HepG2 (cell line): Measurements from ENCODE around the gene CBX2. TPM values are rescaled to one million over a fixed set of nuclear protein-coding genes. Genes with fewer than 3 reads are reported as not detected.

Experiments used
- GABPB1 ChIP-seq: IDR thresholded peaks from 2 replicates; pipeline ENCODE4 v1.6.1; 2016; ENCODE audit warnings: mild to moderate bottlenecking, missing genetic modification reagents, moderate library complexity, missing compliant biosample characterization
- GLI4 ChIP-seq: sonication (generic); formaldehyde crosslinking; IDR thresholded peaks from 2 replicates; pipeline ENCODE4 v1.5.1; 2020; ENCODE audit warnings: missing genetic modification reagents, mild to moderate bottlenecking, moderate library complexity, borderline replicate concordance
- JUN ChIP-seq: sonication (generic); formaldehyde crosslinking; IDR thresholded peaks from 2 replicates; pipeline ENCODE4 v1.4.0; 2020; ENCODE audit warnings: mild to moderate bottlenecking, missing genetic modification reagents
- JUND ChIP-seq: sonication (generic); formaldehyde crosslinking; IDR thresholded peaks from 2 replicates; pipeline ENCODE4 v1.8.0; 2022; ENCODE audit warnings: mild to moderate bottlenecking, missing genetic modification reagents
- MED1 ChIP-seq: sonication (generic); formaldehyde crosslinking; IDR thresholded peaks from 2 replicates; pipeline ENCODE4 v1.4.0; 2020; ENCODE audit warnings: missing genetic modification reagents
- MEIS2 ChIP-seq: sonication (generic); formaldehyde crosslinking; IDR thresholded peaks from 2 replicates; pipeline ENCODE4 v1.9.0; 2021; ENCODE audit warnings: mild to moderate bottlenecking, missing genetic modification reagents
- NR2F1 ChIP-seq, 2 experiments: fragments of 450-650 bp in 1 of 2; formaldehyde crosslinking in 1 of 2; IDR thresholded peaks; 2 replicates each; pipeline versions ENCODE4 v1.5.0 to v1.6.1; 2016 to 2020; ENCODE audit warnings: mild to moderate bottlenecking in 1 of 2, missing compliant biosample characterization in 1 of 2, missing genetic modification reagents in 1 of 2, moderate library complexity in 1 of 2
- POLR2G ChIP-seq: fragments of 200-400 bp; formaldehyde crosslinking; IDR thresholded peaks from 2 replicates; pipeline ENCODE4 v1.6.1; 2018; ENCODE audit warnings: mild to moderate bottlenecking, low read depth, low read length, moderate library complexity
- SNAPC2 ChIP-seq: sonication (generic); formaldehyde crosslinking; IDR thresholded peaks from 2 replicates; pipeline ENCODE4 v1.8.1; 2022; ENCODE audit warnings: mild to moderate bottlenecking, missing genetic modification reagents
- SUZ12 ChIP-seq: fragments of 150-350 bp; IDR thresholded peaks from 2 replicates; pipeline ENCODE4 v1.6.1; 2014; ENCODE audit warnings: low read depth, low read length
- TMF1 ChIP-seq: sonication (generic); formaldehyde crosslinking; IDR thresholded peaks from 2 replicates; pipeline ENCODE4 v1.8.1; 2022; ENCODE audit warnings: low read depth, missing genetic modification reagents
- ZNF549 ChIP-seq: sonication (generic); formaldehyde crosslinking; IDR thresholded peaks from 2 replicates; pipeline ENCODE4 v1.5.0; 2020; ENCODE audit warnings: missing genetic modification reagents
- ZNF556 ChIP-seq: sonication (generic); formaldehyde crosslinking; IDR thresholded peaks from 2 replicates; pipeline ENCODE4 v1.4.0; 2020; ENCODE audit warnings: mild to moderate bottlenecking, missing genetic modification reagents, borderline replicate concordance
- ZNF773 ChIP-seq: sonication (generic); formaldehyde crosslinking; IDR thresholded peaks from 2 replicates; pipeline ENCODE4 v1.4.0; 2020; ENCODE audit warnings: missing genetic modification reagents, borderline replicate concordance
- polyA plus RNA-seq, 8 experiments: library from polyadenylated mRNA; depleted of rRNA in 3 of 8; stranded (reverse) in 7 of 8; unstranded in 1 of 8; fragments of >200 nt; fragmentation: Illumina TruSeq in 4 of 8; extraction: Trizol in 4 of 8; gene quantifications; 2 replicates each; pipeline versions ENCODE4 v1.2.1 to v1.2.3, GENCODE V29; 2011 to 2016; ENCODE audit warnings: low read depth in 4 of 8, missing spikeins in 1 of 8, mixed read lengths in 1 of 8; ENCODE audit not compliant: insufficient read depth in 1 of 8
- total RNA-seq, 5 experiments: library from RNA; depleted of rRNA; stranded (reverse); fragments of >200 nt; fragmentation: Illumina TruSeq; extraction: Trizol; gene quantifications; 2 replicates each; pipeline ENCODE4 v1.2.3, GENCODE V29; 2016; ENCODE audit warnings: low read depth in 1 of 5
- TF ChIP-seq, protein P1 (sequence below): sonication (generic); formaldehyde crosslinking; IDR thresholded peaks from 2 replicates; pipeline ENCODE4 v1.4.0; 2020; ENCODE audit warnings: missing genetic modification reagents, borderline replicate concordance
- TF ChIP-seq, protein P2 (sequence below): sonication (generic); formaldehyde crosslinking; IDR thresholded peaks from 2 replicates; pipeline ENCODE4 v1.4.0; 2020; ENCODE audit warnings: low read depth, mild to moderate bottlenecking, missing genetic modification reagents
- TF ChIP-seq, protein P3 (sequence below), 2 experiments: sonication (generic) in 1 of 2; formaldehyde crosslinking in 1 of 2; IDR thresholded peaks; 2 replicates each; pipeline versions ENCODE4 v1.4.0 to v1.6.1; 2018 to 2020; ENCODE audit warnings: missing genetic modification reagents in 2 of 2, borderline replicate concordance in 1 of 2, low read depth in 1 of 2, mild to moderate bottlenecking in 1 of 2, missing biosample characterization in 1 of 2
- TF ChIP-seq, protein P4 (sequence below): IDR thresholded peaks from 2 replicates; pipeline ENCODE4 v1.6.1; 2016
- TF ChIP-seq, protein P5 (sequence below): sonication (generic); formaldehyde crosslinking; IDR thresholded peaks from 2 replicates; pipeline ENCODE4 v1.4.0; 2020; ENCODE audit warnings: missing genetic modification reagents
- TF ChIP-seq, protein P6 (sequence below): sonication (generic); formaldehyde crosslinking; IDR thresholded peaks from 2 replicates; pipeline ENCODE4 v1.4.0; 2020; ENCODE audit warnings: missing genetic modification reagents
- TF ChIP-seq, protein P7 (sequence below): IDR thresholded peaks from 2 replicates; pipeline ENCODE4 v1.6.1; 2016; ENCODE audit warnings: low read depth, borderline replicate concordance

The CBX2 gene
- total and polyA plus RNA-seq, 2 of the 13 experiments (the other 11 are each of a cell fraction or from before 2014, with no cell fraction given), result 14.5 to 31.1 TPM

DNA sequence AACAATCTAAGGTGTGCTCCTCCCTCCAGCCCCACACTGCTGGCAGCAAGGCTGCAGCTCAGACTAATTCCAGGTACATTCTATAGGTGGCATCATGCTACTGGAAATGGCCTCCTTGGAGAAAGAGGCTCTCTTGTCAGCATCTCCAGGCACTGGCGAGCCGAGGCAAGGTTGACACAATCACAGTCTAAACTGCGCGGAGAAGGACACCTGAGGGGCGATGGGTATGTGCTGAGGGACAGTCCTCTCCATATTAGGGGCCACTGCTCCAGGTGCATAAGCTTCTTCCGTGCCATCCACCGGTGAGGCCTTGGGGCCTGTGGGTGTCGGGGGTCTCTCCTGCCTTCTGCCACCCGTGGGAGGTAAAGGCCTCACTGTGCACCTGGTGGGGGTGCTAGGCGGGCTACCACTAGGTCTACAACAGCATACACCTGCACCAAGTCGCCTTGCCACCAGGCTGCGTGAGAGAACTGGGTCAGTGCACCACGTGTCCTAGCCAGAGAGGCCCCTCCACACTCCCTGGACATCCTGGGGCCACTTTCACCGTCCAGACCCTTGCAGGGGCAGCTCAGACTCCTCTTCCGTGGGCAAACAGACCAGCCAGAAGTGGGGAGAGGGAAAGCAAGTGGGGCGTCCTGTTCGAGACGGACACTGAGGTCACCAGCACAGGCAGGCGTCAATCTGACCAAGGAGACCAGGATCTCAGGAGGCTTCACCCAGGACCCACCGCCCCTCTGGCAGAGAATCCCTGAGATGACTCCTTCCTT lies 31.0 kb downstream of the CBX2 start (continued):
- TF ChIP-seq, protein P1, sequence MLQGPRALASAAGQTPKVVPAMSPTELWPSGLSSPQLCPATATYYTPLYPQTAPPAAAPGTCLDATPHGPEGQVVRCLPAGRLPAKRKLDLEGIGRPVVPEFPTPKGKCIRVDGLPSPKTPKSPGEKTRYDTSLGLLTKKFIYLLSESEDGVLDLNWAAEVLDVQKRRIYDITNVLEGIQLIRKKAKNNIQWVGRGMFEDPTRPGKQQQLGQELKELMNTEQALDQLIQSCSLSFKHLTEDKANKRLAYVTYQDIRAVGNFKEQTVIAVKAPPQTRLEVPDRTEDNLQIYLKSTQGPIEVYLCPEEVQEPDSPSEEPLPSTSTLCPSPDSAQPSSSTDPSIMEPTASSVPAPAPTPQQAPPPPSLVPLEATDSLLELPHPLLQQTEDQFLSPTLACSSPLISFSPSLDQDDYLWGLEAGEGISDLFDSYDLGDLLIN (CRISPR knock-in tag), result no peak
- TF ChIP-seq, protein P2, sequence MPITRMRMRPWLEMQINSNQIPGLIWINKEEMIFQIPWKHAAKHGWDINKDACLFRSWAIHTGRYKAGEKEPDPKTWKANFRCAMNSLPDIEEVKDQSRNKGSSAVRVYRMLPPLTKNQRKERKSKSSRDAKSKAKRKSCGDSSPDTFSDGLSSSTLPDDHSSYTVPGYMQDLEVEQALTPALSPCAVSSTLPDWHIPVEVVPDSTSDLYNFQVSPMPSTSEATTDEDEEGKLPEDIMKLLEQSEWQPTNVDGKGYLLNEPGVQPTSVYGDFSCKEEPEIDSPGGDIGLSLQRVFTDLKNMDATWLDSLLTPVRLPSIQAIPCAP, result no peak
- TF ChIP-seq GLI4 (CRISPR knock-in tag) (no peak), NR2F1 (CRISPR knock-in tag; IDR thresholded peaks at IDR 0.05) (no peak), ZNF556 (CRISPR knock-in tag) (peak; percentile 68; the same call in 1 of the 2 replicates), ZNF549 (CRISPR knock-in tag) (no peak), JUN (CRISPR knock-in tag) (no peak), ZNF773 (no peak), MEIS2 (peak; percentile 53; the same call in 1 of the 2 replicates), JUND (CRISPR knock-in tag) (no peak), MED1 (CRISPR knock-in tag) (peak; percentile 35), SNAPC2 (no peak), POLR2G (no peak), GABPB1 (CRISPR knock-in tag) (no peak; the same call in none of the 2 replicates), TMF1 (CRISPR knock-in tag) (no peak), SUZ12 (no peak)
- TF ChIP-seq, protein P3, sequence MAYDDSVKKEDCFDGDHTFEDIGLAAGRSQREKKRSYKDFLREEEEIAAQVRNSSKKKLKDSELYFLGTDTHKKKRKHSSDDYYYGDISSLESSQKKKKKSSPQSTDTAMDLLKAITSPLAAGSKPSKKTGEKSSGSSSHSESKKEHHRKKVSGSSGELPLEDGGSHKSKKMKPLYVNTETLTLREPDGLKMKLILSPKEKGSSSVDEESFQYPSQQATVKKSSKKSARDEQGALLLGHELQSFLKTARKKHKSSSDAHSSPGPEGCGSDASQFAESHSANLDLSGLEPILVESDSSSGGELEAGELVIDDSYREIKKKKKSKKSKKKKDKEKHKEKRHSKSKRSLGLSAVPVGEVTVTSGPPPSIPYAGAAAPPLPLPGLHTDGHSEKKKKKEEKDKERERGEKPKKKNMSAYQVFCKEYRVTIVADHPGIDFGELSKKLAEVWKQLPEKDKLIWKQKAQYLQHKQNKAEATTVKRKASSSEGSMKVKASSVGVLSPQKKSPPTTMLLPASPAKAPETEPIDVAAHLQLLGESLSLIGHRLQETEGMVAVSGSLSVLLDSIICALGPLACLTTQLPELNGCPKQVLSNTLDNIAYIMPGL (CRISPR knock-in tag; IDR thresholded peaks at IDR 0.05; ENCODE audit: borderline replicate concordance in 1 of 2, low read depth in 1 of 2), result peak in 1 of 2 experiments; percentile 77; a peak in 2 of 4 replicates
- TF ChIP-seq, protein P4, sequence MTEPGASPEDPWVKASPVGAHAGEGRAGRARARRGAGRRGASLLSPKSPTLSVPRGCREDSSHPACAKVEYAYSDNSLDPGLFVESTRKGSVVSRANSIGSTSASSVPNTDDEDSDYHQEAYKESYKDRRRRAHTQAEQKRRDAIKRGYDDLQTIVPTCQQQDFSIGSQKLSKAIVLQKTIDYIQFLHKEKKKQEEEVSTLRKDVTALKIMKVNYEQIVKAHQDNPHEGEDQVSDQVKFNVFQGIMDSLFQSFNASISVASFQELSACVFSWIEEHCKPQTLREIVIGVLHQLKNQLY (CRISPR knock-in tag), result no peak
- TF ChIP-seq, protein P5, sequence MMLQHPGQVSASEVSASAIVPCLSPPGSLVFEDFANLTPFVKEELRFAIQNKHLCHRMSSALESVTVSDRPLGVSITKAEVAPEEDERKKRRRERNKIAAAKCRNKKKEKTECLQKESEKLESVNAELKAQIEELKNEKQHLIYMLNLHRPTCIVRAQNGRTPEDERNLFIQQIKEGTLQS (CRISPR knock-in tag), result no peak
- TF ChIP-seq, protein P6, sequence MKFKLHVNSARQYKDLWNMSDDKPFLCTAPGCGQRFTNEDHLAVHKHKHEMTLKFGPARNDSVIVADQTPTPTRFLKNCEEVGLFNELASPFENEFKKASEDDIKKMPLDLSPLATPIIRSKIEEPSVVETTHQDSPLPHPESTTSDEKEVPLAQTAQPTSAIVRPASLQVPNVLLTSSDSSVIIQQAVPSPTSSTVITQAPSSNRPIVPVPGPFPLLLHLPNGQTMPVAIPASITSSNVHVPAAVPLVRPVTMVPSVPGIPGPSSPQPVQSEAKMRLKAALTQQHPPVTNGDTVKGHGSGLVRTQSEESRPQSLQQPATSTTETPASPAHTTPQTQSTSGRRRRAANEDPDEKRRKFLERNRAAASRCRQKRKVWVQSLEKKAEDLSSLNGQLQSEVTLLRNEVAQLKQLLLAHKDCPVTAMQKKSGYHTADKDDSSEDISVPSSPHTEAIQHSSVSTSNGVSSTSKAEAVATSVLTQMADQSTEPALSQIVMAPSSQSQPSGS (CRISPR knock-in tag), result no peak; the same call in 1 of the 2 replicates
- TF ChIP-seq, protein P7, sequence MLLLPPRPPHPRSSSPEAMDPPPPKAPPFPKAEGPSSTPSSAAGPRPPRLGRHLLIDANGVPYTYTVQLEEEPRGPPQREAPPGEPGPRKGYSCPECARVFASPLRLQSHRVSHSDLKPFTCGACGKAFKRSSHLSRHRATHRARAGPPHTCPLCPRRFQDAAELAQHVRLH, result 0 out of 2 replicates have a peak, but pooled peaks have one; percentile 44
